ENCODE data around the gene PTPRM.

The PTPRM gene

DNA sequence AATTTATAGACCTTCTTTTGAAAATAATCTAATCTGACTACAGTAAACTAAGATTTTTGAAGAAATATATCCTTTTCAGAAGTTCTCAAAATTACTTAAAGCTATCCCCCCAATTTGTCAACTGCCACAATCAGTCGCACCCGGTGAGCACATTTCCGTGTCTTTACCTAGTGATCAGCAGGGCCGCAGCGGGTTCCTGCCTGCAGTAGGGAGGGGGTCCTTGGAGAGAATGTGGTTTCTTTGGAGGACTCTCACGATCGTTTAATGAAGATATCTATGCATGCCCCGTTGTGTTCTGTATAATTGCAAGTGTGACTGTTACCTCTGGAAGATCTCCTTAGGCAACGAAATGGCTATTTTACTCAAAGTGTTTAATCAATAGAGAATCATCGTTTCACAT is 790.2 kb downstream of the PTPRM start:
- no peak for DNase-seq

DNA sequence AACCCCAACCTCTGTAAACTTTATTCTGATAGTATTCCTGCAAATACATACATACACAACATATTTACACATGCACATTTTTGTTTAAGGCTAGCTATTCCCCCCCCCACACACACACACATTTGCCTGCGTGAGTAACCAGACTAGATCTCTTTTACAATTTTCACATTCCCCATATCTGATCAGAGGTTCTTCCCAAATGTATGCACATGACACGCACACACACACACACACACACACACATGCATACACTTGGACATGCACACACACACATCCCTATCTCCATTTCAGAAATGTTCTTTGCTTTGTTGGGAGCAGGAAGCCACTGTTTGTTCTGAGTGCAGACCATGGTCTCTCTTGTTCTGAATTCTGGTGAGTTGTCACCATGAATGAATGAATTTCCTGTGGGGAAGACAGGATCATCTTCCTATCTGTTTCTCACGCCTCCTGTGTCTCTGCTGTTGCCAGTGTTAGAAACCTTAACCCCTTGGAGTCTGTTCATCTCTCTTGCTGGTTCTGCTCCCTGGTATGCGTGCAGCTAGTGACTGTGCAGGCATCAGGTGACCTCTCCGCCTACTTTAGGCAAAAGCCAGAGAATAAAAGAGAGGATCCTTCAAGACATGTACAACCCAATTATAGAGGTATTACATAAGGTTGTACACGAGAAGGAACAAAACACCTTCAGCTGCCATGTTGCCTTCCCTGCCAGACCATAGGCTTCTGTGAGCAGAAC is 791.1 kb downstream of the PTPRM start:
- DNase-seq = no peak

DNA sequence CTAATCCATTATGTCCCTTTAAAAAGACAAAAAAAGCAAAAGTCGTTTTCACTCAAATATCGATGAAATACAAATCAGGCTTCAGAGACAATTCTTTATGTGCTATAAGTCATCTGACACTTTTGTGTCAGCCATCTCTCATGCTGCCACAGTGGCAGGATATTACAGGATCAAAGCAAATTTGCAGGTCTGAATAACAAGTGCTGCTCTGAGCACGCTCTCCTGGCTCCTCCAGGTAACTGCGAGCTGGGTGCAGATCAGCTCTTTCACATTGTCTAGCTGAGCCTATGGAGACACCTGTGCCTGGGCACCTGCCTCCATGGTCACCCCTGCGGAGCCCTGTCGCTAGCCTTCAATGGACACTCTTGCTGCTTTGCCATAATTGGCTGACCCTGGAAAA is 792.0 kb downstream of the PTPRM start:
- DNase-seq = no peak

DNA sequence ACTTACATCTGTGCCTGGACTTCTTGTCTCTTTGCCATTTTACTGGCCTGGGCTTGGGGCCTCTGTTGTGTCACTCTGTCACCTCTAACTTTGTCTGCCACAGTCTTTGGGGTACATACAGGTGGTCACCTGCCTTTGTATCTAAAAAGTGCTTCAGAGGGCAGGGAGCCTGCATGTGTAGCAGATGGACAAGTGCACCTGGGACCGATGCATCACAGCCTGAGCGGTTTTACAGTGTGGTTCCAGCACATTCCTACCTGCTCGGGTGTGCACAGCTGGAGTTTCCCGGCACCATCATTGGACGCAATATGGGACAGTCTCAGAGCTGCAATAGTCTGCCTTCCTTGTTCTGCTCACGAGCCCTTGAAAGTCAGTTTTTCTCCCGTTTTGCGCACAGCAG is 792.4 kb downstream of the PTPRM start:
- no peak for DNase-seq

DNA sequence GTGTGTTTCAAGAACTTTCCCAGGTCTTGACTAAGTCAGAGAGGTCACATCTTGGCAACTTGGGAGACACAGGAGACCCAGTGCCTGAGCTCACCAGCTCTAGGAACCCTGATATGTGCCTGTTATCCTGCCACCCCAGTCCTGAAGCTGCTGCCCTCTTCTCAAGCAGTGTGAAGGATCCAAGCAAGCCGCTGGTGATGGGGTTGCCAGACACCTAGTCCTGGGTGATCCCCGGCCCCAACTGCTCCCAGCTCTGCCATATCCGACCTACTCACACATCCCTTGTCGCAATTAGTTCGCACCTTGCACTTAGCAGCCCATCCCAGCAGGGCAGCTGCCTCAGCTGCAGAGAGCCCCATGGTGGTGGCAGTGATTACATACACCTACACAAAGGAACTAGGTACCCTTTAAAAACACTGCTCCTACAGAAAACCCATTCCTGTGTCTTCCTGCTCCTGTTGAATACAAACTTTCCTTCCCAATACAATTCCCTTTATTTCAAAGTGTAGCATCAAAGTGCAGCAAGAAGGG is 794.9 kb downstream of the PTPRM start:
- DNase-seq = no peak

DNA sequence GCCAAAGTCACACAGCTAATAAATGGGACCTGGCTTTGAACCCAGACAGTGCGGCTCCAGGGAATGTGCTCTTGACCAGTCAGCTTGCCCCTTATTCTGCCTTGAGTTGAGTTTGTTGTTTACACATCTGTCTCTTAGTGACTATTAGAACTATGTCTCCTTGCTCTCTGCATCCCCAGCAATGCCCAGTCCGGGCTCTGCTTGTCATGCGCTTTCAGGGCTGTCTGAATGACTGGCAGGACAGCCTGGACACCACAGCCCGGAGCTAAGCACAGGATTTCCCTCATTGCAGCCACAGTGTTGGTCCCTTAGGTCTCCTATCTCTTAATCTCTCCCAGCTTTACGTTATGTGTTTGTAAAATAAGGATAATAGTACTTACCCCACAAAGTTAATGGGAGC is 795.7 kb downstream of the PTPRM start:
- DNase-seq = no peak

DNA sequence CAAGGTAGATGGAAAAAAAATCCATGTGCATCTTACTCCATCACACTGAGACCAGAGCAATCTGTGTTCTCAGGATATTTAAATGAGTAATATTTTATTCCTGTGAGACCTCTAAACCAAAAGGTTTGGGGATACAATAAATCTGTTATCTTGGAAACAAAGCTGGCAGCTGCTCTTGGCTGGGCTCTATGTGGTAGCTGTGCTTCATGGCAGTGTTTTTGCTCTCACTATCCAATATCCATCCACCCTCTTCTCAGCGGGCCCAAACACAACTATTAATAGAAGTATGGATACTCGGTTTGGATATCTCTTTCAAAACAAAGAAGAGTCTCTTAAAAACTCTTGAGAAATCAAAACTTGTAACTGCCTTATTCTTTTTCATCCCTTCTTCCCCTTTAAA is 797.3 kb downstream of the PTPRM start:
- no peak for DNase-seq

DNA sequence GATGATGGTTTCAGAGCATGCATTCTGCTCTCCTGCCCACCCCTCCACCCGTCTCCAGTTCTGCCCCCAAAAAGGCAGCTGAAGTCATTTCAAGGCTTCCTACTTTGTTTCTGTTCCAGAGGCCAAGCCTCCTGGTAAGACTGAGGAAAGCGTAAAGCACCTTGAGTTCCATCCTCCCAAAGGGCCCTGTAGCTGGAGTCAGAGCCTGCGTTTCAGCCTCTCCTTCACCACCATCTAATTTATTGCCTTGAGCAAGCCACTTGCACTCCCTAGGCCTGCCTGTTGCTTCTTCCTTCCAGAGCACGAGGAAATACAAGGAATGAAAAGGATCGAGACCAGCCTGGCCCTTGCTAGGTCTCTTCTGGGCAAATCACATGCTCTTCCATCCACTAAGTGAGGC is 797.9 kb downstream of the PTPRM start:
- DNase-seq = no peak

DNA sequence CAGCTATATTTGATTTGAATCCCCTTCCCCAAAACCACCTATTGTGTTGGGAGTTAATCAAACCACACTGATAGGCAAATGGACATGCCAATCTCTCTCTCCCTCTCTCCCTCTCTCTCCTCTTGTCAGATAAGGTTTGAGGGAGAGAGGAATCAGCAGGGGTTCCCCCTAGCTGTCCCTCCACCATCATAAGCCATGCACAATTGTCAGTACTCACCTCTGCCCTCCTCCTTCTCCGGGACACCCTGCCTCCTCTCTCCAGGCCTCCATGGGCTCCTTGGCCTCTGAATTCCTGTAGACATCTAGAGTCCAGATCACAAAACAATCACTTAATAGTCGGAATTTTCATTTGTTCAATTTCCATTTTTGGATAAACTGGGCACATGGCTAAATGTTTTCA is 798.4 kb downstream of the PTPRM start:
- no peak for DNase-seq

DNA sequence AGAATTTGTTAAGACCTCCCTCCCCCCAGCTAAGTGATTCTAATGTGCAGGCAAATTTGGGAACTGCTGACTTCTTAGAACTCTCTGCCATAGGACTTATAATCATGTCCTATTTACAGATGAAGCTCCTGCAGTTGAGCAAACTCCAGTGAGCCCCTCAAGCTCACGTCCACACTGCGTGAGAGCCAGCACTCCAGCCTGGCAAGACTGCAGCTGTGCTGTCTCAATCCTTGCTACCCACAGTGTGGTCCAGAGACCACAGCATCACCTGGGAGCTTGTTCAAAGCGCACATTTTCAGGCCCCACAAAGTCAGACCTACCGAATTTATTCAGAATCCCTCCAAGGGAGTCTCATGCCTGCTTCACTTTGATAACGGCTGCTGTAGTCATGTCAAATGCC is 799.0 kb downstream of the PTPRM start:
- no peak for DNase-seq

DNA sequence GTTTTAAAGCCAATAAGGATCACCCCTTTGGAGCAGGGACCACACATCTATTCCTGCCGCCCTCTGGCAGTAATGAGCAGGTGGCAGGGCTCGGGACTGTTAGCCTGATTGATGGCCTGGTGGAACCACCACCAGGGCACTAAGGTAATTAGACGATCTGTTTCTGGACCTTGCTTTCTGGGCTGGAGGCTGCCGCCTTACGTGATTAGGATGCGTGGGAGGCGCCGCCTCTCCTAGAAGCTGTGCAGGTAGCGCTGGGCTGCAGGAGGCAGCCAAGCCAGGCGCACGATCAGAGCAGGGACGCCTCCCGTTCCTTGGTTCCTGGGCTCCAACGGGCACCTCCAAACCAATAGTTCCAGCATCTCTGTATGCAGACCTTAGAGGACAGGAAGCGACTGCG is 799.5 kb downstream of the PTPRM start:
- no peak for DNase-seq

DNA sequence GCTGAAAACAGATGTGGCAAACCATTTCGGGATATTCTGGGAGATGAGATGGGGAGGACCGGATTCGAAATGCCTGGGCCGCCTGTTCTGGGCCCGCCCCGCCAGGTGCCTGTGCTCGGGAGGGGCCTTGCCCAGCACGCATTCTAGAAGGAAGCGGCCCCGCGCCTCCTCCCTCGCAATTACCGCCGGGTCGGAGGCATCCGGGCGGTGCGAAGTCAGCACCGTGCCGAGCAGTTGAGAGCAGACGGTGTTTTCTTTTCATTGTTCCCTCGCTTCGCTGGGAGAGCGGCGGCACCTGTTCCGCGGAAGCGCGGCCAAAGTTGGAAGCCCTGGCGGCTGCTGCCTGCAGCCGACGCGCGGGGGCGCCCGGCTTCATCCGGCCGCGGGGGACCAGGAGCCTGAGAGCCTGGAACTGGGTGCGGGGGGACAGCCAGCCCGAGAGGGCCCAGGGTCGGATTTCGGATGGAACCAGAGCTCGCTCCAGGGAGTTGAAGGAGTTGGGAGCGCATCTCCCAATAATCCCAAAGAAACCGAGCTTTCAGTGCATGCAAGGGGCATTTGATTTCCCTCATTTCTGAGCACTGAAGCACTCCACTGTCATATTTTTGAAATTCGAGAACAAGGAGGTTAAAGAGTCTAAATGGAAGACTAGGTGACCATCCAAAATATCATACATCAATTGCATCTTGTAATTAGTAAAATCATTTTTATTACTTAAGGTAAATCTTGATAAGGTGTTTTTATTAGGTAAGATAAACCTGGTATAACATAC is 800.3 kb downstream of the PTPRM start:
- peak; percentile 32 for DNase-seq

DNA sequence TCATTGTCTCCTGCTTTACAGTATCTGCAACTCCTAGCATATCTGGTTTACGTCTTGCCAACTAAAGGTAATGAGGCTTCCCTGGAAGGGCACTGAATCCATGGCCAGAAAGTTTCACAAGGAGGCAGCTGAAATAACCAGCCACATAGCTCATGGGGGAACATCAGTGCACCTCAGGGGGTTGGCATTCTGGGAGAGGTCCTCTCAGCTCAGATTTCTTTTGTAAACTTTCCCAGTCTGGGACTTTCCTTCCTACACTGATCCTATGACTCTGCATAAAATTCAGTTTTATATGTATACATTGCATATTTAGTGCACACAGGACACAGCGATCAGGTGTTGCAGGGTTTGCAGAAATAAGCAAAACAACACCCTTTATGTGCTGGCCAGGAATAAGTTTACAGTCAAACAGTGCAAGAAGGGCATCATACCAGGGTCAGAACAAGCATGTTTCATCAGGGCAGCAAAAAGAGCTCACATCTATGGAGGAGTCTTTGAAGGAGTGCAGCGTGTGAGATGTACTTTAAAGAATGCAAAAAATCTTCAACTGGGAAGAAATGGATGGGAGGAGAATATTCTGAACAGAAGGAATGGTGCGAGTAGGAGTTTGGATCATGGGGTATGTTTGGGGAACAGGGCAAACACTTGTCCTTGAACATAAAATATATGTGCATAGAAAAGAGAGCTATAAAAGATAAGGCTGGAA is 801.5 kb downstream of the PTPRM start:
- DNase-seq = no peak

DNA sequence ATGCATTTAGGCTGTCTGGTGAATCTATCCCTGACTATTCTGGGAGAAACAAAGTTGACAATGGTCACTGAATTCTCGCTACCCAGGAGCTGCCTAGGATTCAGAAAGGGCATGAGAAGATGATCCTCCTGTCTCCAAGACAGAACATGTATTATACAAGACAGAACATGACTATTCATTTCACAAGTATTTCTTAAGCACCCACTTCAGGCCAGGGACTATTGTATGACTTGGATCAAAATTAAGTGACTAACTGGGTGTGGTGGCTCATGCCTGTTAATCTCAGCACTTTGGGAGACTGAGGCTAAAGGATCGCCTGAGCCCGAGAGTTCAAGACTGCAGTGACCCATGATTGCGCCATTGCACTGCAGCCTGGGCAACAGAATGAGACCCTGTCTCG is 806.4 kb downstream of the PTPRM start:
- DNase-seq = no peak

DNA sequence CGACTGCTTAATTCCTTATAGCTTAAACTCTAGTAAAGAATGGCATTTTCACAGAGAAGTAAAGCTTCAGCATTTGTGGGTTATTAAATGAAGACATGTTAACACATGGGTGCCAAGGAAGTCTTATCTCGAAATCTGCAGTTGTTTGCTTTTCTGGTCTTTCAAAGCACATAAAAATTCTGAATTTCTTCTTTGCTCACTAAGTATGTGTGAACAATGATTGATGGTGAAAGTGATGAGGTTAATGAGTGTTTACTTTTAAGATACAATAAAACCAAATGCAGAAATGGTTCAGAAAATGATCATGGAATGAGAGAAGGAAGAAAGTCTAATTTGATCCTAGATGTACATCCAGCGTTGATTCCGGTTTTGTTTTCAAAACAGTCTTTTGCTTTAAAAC is 807.6 kb downstream of the PTPRM start:
- DNase-seq = no peak

DNA sequence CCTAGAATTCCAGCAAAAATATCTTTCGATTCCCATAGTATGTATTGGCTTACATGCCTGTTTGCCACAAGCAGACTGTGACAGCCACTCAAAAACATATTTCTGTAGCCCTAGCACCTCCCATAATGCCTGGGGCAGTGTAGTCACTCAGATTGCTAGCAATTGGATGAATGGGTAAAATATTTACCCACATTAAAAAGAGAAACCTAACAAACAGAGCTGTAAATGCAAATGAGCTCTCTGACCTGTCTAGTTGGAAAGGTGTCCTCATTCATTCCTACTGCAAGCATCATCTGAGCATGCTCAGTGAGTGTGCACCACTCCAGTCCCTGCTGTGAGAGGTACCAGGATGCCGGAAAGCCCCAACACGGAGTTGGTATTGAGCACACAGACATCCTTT is 808.1 kb downstream of the PTPRM start:
- DNase-seq = no peak

DNA sequence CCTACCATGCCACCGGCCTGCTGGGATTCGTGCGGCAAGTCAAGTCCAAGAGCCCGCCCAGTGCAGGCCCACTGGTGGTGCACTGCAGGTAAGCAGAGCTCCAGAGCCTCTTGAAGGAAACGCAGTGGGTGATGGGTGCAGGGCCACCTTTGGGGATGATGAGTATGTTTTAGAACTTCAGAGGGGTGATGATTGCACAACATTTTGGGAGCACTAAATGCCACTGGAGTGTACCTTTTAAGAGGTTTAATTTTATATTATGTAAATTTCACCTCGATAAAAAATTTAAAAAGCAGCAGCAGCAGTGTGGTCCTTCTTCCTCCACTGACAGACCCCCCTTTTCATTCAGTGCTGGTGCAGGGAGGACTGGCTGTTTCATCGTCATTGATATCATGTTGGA is 809.0 kb downstream of the PTPRM start:
- no peak for DNase-seq

DNA sequence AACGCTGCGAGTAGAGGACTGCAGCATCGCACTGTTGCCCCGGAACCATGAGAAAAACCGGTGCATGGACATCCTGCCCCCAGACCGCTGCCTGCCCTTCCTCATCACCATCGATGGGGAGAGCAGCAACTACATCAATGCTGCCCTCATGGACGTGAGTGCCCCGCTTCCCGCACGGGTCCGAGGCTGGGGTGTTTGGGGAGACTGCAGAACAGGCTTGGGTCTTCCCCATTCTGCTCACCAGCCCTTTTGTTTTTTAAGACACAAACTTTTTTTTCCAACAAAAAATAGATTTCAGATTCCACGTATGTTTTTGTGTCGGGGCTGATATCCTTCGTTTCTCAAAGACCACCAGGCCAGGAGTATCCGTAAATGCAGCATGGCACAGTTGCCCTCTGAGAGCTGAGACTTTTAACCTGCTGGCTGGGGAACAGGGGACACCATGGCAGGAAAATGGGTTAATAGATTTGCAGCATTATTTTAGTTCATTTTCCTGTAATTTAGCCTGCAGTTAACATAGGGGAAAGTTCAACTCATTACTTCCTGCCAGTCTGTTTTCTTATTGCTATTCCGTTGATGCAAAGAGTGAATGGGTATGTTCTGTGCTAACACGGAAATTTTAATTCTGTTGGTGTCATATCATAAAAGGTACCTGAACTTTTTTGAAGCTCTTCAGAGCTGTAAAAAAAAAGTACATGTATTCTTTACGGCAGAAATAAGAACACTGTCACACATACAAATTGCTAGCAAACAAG is 812.2 kb downstream of the PTPRM start:
- no peak for DNase-seq

DNA sequence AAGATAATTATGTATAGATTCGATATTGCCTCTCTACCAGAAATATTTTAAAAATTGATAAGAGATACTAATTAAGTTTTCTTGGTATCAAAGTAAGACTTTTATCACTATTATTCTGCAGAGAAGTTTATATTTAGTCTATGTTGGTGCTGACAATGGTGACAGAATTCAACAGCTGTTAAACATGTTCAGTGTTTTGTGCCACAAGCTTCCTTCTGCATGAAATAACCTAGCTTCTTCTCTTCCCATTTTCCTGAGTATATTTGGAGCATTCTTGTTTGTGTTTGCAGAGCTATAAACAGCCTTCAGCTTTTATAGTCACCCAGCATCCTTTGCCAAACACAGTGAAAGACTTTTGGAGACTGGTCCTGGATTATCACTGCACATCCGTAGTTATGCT is 812.9 kb downstream of the PTPRM start:
- no peak for DNase-seq

DNA sequence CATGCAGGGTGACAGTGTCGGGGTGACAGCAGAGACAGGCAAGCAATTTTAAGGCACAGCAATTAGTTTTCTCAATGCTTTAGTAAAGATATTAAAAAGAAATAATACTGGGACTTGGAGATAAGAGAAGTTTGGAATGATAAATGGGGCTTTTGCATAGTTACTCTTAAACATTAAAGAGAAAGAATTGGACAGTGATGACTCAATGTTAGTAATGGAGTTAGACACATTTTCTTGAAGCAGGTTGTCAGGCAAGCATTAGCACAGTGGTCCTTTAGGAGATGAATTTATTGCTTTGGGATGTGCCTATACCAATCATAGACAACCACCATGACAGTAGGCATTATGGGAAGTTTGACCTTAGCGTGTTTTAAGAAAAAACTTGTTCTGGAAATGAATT is 813.8 kb downstream of the PTPRM start:
- DNase-seq = no peak

DNA sequence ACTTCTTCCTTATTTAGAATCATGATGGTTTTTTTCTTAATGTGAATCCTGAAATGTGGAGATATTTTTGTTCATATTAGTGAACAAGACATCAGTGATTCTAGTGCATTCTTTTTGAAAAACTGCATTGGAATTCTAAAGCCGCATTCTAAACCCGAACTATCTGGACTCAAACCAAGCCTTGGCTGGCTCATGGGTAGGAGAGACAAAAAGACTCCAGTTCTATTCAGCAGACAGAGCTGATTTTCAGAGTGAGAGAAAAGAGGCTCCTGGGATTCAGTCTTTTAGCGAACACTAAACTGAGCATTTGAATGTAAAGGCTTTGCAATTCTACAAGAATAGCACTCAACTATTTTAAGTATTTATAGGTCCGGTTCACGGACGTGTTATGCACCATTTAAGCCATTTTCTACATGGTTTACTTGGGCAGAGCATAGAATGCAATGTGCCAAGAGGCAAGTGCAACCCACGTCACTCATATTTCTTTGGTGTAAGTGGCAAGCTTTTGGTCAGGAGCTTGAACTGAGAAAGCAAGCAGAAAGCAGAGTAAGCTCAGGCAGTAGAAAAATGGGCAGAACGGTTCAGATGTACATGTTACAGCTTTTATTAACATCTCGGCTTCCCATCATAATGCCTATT is 814.8 kb downstream of the PTPRM start:
- DNase-seq = no peak

DNA sequence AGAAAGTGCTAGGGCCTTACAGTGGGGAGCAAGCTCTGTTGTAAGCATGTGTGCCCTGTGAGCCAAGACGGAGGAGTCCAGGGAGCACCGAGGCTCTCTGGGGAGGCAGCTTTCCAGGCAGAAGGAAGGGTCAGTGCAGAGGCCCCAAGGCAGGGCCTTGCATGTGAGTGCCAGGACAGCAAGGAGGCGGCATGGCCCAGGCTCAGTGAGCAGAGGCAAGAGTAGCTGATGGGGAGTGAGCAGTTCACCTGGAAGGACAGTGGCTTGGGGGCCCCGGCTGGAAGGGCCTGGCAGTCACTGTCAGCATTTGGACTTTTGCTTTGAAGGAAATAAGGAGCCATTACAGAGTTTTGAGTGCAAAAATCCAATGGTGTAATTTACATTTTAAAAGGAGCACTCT is 818.3 kb downstream of the PTPRM start:
- no peak for DNase-seq

All from DMS79 (cell line).